Cortex of kidney (tissue), 1 donor: ENCODE measurements around the gene APBA2.
"Not testable (repeated sequence)": the region's sequence is repeated elsewhere in the genome, so short reads cannot be mapped to it uniquely, and the experiment has no call there.

Experiments
- DNase-seq: peaks from one replicate; lab custom pipeline; 2025; lab: John Stamatoyannopoulos, UW

APBA2 gene

DNA sequence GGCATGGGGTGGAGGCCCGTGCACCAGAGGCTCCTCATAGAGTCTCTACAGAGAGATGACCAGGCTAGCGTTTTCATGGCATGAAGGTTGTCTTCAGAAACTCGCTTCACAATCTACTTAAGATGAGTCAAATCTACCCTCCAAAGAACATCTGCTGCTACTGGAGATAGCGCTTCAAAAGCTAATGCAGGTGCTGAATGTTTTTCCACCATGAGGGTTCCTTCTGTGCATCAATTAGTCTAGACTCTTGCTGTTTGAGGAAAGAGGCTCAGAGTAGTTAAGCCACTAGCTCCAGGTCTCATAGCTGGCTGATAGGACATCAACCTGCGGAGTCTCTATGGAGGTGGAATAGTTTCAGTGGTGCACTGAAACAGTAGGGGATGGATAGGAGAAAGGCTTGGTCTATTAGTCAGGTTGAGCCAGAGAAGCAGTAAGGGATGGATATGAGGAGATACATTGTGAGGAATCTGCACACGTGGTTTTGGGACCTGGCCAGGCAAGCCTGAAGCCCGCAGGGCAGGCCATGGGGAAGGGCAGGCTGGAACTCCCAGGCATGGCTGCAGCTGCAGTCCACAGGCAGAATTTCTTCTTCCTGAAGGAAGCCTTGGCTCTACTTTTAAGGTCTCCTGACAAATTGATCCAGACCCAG is 117.5 kb downstream of the APBA2 start:
- DNase-seq, result no peak

DNA sequence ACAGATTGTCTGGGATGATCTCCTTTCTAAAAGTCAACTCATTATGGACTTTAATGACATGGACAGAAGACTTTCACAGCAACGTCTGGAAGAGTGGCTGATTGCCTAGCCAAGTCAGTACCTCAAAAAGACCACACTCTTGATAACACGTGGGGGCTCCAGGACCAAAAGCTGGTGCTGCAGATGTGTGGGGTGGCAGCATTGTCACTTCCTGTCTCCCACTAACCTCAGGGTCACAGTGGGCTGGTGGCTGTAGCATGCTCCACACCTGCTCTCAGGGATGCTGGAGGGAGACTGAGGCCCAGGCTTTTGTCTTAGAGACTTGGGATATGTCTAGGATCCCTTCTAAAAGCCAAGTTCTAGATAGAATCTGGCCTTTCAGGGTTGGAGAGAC is 118.1 kb downstream of the APBA2 start:
- DNase-seq, result no peak

DNA sequence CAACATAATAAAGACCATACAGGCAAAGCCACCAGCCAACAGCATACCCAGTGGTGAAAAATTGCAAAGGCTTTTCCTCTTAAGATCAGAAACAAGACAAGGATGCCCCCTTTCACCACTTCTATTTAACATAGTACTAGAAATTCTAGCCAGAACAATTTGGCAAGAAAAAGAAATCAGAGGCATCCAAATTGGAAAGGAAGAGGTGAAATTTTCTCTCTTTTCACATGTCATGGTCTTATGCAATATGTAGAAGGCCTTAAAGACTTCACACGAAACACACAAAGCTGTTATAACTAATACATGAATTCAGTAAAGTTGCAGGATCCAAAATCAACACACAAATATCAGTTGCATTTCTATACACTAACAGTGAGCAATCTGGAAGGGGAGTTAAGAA is 120.2 kb downstream of the APBA2 start:
- DNase-seq, result no peak

DNA sequence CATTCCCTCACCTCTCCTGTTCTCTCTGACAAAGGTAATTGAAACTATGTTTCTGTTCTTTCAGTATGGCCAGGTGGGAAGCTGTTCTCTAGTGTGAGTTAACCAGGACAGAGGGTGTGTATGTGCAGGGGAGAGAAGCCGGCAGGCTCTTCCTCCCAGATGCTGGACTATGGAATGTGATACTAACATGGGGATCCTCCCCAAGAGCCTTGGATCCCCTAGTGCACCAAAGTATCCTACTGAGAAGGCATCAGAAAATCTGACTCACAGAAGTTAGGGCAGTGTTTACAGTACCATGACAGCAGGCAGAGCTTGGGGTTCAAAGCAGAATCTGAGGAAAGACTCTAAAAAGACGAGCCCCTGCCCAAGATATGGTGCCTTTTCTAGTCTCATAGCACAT is 123.1 kb downstream of the APBA2 start:
- DNase-seq, result no peak

DNA sequence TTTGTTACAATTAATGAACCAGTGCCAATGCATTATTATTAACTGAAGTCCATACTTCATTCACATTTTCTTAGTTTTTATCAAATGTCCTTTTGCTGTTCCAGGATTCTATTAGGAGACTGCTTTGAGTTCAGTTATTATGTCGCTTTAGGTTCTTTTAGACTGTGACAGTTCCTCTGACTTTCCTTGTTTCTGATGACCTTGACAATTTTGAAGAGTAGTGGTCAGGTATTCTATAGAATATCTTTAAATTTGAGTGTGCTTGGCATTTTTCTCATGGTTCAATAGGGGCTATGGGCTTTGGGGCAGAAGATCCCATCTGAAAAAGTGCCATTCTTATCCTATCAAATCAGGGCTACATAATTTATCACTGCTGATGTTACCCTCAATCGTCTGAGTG is 126.3 kb downstream of the APBA2 start:
- DNase-seq, result no peak

DNA sequence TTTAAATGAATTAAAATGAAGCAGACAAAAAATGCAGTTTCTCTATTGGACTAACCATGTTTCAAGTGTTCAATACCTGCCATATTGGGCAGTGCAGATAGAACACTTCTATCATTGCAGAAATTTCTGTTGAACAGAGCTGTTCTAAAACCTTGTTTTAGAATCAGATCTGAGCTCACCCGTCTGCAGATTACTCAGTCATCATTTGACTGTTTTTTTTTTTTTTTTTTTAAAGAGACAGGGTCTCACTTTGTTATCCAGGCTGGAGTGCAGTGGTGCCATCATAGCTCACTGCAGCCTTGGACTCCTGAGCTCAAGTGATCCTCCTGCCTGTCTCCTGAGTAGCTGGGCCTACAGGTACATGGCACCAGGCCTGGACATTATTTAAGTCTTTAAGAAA is 128.7 kb downstream of the APBA2 start:
- DNase-seq, result no peak

DNA sequence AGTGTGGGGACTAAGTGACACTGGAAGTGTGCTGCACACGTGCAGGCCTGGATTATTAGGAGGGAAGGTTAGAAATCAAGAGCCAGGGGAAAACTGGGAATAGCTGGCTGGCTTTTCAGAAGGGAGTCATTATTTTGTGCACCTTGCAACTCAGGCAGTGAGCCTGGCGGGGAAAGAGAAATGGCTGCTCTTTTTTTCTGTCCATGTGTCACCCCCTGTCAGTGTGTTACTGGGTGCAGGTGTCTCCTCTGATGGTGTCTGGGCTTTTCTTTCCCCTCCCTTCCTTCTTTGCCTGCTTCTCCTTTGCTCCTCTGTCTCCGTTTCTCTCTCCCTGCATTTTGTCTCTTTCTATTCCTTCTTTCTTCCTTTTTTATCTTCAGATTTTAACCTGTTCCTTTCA is 130.7 kb downstream of the APBA2 start:
- no peak for DNase-seq

DNA sequence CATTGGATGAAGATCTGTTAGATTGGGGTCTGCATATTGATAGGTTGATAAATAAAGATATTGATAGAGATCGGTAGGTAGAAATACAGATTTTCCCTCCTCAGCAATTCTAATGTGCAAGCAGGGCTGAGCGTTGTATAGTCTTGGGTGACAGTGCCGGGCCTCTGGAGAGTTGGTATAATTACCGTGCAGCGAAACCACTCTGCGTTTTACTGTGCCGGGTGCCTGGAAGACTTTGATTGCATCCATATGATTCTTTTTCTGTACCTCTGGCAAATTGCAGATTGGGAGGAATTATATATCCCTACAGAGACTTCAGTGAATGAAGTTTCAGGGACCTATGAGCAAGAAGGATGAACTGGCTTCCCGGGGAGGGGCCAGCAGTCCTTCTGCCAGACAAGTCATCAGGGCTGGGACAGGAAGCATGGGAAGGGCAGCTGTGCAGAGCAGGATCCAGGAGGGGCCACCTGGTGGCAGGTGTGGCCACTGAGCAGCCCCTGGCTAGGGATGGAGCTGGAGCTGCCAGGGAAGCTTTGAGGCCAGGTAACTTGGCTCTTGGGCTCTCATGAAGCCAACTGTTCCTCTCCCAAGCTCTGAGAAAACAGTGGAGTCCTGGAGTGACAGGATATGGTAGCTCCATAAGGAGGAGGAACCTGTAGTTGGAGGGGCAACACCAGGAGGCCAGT is 132.5 kb downstream of the APBA2 start:
- no peak for DNase-seq

DNA sequence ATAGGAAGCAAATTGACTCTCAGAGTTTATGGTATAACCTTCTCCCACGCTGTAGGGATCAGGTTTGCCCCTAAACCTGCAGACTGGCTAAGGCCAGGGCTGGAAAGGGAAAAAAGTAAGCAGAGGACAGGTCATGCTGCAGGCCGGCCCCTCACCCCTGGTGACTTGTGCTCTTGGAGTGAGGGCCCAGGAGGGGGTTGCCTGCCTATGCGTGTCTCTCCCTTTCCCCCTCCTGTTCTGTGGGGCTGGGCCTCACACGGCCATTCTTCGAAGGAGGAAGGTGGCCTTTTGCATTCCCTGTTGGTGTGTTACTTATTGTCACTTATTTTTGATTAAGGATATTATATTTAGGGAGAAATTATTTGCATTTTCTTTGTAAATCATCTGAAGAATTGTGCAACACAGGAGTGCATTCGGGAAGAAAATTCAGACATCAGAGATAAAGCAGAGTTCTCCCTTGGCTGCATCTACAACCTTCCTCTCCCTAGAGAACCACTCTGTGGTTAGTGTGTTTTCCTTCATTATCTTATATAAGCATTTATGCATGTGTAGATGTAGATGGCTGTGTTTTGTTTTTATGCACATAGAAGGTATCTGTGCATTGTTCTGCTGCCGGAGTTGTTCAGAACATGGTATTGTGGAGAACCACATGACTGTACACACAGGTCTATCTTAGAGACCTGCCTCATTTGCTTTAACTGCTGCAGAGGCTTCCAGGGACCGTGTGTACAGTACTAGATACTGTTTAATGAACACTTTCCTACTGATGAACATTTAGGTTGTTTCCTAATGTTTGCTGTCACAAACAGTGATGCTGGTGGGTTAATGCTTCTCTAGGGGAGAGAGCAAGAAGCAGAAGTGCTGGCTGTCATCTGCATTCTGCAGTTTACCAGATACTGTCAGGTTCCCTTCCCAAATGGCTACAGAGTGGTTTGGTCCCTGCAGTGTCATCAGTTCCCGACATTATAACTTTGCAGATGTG is 133.5 kb downstream of the APBA2 start:
- DNase-seq, result no peak

DNA sequence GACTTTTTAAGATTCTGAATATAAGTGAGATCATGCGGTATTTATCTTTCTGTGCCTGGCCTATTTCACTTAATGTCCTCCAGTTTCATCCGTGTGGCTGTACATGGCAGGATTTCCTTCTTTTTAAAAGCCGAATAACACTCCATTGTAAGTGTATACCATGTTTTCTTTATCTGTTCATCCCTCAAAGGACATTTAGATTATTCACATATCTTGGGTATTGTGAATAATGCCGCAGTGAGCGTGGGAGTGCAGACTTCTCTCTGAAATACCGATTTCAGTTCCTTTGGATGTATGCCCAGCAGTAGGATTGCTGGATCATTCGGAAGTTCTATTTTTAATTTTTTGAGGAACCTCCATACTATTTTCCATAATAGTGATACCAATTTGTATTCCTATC is 136.1 kb downstream of the APBA2 start:
- DNase-seq, result no peak

DNA sequence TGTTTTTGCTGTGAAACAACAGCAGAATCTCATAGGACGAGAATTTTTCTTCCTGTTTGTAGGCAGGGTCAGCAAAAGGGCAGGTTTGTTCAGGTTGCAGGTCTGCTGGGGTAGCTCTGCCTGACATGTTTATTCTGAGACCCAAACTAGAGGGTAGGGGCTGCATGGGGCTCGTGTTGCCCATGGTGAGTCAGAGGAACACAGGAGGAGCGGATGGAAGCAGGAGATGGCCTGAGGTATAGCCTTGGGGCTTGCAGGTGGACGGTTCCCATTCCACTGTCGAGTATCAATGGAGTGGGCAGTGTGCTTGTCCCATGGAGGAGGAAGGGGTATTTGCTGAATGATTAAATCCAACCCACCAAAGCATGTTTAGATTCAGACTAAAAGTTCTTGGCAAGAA is 138.9 kb downstream of the APBA2 start:
- DNase-seq, result no peak

DNA sequence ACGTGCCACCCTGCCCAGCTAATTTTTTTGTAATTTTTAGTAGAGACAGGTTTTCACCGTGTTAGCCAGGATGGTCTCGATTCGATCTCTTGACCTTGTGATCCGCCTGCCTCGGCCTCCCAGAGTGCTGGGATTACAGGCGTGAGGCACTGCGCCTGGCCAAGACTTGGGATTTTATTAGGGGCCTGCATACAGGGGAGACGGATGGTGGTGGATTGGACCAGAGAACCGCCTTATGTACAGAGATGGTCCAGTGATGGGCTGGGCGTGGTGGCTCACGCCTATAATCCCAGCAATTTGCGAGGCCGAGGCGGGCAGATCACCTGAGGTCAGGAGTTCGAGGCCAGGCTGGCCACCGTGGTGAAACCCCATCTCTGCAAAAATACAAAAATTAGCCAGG is 139.6 kb downstream of the APBA2 start:
- DNase-seq, result not testable (repeated sequence)

DNA sequence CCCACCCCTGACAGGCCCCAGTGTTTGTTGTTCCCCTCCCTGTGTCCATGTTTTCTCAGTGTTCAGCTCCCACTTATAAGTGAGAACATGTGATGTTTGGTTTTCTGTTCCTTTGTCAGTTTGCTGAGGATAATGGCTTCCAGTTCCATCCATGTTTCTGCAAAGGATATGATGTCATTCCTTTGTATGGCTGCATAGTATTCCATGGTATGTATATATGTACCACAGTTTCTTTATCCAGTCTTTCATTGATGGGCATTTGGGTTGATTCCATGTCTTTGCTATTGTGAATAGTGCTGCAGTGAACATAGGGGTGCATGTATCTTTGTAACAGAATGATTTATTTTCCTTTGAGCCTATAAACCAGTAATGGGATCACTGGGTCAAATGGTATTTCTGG is 142.4 kb downstream of the APBA2 start:
- DNase-seq, result not testable (repeated sequence)

DNA sequence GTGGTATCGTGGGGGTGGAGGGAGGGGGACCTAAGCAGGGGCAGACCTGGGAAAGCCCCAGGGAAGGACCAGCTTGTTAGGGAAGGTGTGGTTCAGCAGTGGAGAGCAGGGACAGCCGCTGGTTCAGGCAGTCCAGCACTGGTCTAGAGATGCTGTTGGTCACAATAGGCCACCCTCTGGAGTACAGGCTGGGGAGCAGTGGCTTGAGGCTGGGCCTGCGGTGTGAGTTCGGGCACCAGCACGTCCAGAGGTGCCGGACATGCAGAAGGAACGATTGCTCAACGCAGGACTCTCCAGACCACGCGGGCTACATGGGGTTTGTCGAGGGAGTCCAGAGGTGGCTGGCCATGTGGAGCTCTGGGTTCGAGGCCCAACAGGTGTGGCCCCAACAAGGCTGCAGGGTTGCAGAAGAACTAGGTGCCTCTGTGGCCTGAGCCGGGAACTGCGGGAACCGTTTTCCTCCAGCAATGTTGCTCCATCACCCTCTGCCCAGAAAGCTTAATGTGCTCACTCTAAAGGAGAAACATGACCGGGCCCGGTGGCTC is 143.9 kb downstream of the APBA2 start:
- DNase-seq, result no peak

DNA sequence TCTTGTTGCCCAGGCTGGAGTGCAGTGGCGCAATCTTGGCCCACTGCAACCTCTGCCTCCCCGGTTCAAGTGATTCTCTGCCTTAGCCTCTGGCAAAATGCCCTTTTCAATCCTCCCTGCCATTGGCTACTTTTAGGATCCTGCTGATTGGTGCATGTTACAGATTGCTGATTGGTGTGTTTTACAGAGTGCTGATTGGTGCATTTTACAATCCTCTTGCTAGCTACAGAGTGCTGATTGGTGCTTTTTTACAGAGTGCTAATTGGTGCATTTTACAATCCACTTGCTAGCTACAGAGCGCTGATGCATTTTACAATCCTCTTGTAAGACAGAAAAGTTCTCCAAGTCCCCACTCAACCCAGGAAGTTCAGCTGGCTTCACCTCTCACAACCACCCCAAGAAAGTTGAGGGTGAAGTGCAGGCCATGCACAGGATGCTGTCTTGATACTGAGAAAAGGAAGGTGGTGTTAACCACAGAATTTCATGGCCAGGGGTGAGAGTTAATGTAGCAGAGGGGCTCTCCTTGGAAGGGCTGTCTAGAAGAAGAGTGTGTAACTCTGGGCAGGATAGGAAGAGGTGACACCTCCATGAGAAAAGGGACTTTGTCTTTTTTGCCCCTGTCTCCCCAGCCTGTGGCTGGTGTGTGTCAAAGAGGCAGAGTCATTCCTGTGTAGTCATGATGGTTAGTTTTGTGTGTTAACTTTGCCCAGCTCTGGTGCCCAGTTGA is 145.9 kb downstream of the APBA2 start:
- DNase-seq, result no peak

DNA sequence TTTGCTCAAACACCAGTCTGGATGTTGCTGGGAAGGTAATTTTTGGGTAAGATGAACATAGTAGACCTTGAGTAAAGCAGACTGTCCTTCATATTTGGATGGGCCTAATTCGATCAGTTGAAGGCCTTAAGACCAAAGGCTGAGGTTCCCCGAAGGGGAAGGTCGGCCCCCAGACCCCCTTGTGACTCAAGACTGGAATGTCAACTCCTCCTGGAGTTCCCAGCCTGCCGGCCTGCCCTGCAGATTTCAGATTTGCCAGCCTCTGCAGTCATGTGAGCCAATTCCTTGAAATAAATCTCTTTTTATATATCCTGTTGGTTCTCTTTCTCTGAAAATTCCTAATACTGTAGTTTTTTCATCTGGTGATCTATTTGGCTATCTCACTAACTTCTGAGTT is 146.5 kb downstream of the APBA2 start:
- DNase-seq, result no peak

DNA sequence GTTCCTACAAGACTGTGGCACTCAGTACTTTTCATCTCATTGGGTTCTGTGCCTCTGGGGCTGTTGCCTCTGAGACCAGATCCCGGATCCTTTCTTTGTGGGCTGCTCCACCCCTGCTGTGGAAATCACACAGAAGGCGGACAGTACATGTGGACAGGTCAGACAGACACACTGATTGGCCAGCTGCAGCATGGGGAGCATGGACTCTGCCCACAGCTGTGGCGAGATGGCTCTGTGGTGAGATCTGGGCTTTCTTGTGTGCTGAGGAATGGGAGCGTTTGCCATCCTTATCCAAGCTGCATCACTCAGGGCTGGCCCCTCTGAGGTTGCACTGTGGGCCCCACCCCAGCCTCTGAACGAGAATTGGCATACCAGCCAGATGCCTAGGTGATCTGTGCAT is 147.0 kb downstream of the APBA2 start:
- DNase-seq, result no peak

DNA sequence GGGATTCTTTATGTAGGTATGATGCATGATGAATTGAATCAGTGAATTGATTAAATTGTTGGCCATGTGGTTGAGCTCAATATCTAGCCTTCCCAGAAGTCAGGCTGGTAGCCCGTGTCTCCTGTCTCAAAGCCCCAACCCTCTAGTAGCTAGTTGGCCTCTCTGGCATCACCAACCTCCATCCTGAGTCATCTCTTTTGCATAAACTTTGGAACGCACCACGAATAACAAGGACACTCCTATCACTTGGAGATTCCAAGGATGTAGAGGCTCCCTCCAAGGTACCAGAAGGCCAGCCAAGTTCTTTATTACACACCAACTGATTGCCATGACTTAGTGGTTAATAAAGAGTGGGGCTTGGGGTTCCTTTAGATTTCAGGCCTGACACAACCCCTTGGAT is 148.4 kb downstream of the APBA2 start:
- no peak for DNase-seq

DNA sequence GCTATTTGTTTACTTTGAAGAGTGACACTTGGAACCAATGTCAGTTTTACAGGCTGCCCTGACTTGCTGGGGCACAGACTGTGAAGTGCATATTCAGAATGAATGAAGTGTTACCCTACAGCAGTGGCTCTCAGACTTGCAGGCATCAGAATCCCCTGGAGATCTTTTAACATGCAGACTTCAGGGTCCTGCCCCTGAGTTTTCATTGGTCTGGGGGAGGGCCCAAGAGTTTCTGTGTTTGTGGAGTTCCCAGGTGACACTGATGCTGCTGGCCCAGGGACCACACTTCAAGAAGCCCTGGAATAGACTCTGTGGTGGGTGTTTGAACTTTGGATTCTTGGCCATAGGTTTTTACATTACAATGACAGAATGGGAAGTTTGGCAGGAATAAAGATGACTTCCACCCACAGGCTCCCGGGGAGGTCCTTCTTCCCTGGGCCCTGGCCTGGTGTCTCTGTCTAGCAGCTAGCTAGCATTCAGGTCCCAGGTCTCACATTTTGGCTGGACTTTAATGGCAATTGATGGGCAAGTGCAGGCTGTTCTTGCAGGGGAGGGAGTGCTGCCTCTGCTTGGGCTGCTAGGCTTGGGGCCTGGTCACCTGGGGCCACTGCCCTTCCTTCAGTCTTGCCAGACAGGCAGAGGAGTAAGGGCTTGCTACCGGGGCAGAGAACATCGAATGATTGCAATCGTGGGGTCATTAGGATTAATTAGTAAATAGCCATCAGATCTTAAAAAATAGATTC is 149.0 kb downstream of the APBA2 start:
- DNase-seq, result no peak

DNA sequence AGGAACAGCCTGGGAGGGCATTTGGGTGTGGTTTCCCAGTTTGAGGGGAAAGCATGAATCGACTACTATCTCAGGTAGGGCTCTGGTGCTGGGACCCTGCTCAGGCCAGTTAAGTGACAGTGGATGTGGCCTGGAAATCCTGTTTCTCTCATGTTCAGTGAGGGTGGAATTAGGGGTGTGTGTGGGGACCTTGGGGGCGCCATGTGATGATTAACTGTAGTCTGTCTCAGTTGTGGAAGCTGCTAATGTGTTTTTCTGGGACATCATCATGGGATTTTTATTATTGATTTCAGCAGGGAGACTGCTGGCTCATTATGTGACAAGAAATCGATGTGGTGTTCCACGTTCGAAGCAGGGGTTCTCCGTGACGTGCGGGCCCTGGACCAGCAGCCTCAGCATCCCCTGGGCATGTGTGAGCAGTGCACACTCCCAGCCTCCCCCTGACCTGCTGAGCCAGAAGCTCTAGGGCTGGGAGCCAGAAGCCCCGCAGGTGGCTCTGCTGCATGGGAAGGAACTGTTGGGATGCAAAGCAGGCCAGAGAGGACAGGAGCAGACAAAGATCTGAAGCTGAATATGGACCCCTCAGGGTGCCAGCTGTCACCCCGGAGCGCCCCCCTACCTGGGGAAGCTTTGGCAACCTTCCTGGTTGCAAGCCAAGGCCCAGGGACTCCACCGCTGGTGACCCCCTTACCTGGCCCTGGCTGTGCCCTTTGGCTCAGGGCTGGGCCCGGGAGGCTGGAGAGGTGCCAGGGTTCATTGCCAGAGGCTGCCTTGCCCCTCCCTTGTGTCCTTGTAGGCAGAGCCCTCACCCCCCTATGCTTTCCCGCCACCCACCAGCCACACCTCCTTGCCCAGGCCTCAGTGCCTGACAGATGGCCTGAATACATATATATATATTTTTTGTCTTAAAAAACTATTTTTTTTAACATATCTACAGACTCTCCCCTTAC is 149.8 kb downstream of the APBA2 start:
- no peak for DNase-seq
